NCI-H510A (cell line): ENCODE data around the gene HK1.
"Not testable (repeated sequence)": the region's sequence is repeated elsewhere in the genome, so short reads cannot be mapped to it uniquely, and the experiment has no call there.

Experiments used
- DNase-seq: peaks from one replicate; lab custom pipeline; 2025; lab: John Stamatoyannopoulos, UW

Gene HK1

DNA sequence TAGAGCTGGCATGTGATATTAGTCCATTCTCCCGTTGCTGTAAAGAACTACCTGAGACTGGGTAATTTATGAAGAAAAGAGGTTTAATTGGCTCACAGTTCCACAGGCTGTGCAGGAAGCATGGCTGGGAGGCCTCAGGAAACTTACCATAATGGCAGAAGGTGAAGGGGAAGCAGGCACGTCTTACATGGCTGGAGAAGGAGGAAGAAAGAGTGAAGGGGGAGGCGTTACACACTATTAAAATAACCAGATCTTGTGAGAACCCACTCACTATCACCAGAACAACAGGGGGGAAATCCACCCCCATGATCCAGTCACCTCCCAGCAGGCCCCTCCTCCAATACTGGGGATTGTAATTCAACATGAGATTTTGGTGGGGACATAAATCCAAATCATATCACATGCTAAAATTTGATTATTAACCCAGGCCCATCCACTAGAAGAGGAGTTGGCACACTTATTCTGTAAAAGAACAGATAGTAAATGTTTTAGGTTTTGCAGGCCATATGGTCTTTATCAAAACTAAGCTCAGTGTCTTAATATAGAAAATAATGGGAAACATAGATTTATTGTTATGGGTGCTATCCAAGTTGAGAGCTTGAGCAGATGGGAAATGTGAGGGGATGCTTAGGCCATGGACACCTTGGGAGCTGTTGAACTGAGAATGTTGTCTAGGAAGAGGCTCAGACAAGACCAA, 18.6 kb upstream of the HK1 start:
- DNase-seq: no peak

GRCh38 chr10:69261184-69261583, 17.1 kb upstream of the HK1 start:
- DNase-seq: no peak

DNA sequence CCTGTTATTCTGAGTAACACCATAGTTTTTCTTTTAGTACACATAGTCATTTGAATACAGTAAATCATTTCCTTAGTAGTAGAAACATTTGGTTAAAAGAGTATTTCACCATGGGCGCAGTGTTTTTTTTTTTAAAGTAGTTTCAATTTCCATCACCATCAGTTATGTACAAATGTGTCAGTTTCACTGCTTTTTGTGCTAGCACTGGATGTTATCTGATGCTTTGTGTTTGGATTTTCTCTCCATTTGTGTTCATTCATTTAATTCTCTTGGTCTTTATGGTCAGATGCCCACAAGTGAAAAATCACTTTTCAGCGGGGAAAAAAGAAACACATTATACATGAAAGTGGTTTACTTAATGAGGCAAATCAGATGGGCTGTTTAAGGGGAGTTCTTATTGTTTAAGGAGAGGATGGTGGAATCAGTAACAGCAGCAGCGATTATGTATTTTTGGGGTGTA, 16.0 kb upstream of the HK1 start:
- DNase-seq: no peak

GRCh38 chr10:69265521-69265920, 12.8 kb upstream of the HK1 start:
- DNase-seq: no peak

GRCh38 chr10:69268761-69269416, 9.4 kb upstream of the HK1 start:
- no peak for DNase-seq

DNA sequence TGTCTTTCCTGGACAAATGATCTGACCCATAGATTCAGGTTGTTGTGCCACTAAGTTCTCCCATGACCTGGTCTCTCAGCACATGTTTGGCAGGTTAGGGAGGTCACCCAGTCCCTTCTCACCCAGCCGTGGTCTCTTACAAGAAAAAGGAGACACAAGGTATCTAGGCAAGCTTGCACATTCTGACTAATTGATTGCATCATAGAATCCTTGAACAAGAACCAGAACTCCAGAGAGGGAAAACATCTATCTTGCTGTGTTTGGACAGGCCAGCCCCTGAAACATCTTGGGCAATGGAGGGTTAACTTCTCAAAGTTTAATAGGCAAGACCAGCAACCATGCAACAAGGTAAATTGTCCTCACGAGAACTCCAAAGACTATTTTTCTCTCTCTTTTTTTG, 8.5 kb upstream of the HK1 start:
- no peak for DNase-seq

DNA sequence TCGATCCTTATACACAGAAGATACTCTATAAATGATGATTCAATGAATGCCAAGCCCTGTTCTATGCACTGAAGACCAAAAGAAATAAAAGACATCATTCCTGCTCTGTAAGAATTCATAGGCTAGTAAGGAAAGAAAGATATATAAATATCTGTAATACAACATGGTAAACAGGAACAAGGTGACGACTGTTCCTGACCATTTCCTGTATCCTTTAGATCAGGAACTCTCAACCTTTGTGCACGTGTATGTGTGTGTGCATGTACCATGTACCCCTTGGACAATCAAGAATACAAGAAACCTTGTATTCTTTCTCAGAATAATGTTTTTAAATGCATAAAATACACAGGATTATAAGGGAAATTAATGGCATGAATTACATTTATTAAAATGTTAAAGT, 7.3 kb upstream of the HK1 start:
- no peak for DNase-seq

- DNase-seq: no peak
Observed at GRCh38 chr10:69272624-69273023, 5.7 kb upstream of the HK1 start.

DNA sequence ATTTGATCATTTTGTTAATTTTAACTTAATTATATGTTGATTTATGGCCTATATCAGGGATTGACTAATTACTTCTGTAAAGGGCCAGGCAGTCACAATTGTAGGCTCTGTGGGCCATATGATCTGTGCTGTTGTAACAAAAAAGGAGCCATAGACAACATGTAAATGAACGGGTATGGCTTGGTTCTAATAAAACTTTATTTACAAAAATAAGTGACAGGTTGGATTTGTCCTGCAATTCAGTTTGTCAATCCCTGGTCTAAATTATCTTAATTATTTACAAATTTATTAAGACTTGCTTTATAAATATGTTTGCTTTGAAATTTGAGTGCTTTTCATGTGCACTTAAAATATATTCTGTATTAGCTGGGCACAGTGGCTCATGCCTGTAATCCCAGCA, 2.9 kb upstream of the HK1 start:
- DNase-seq: no peak

DNA sequence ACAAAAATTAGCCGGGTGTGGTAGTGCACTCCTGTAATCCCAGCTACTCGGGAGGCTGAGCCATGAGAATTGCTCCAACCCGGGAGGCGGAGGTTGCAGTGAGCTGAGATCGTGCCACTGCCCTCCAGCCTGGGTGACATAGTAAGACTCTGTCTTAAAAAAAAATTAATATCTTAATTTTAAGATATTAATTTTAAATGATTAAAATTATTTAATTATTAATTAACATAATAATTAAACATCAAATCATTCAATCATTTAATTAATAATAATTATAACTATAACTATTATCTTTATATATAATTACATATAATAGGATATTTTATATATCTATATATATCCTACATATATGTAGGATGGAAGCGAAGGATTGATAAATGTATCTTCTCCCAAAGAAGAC, 1.8 kb upstream of the HK1 start:
- no peak for DNase-seq

DNA sequence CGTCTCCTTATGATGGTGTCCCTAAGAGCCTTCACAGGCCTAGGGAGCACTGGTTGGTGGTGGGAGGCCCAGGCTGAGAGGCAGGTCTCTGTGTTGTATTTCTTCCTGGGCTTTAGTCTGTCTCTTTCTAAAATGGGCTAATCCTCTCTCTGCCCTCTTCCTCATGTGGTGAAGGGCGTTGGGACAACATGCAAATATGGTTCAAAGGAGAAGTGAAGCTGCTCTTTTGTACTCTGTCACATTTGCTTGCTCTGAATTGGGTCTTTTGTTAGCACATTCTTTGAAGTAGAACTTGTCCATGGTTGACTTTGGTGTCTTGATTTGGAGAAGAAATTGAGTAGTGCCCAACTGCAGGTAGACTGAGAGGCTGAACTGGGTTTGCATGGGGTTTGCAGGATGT, 814 bp downstream of the HK1 start:
- DNase-seq: no peak

GRCh38 chr10:69281507-69282413, 3.5 kb downstream of the HK1 start:
- DNase-seq: no peak

DNA sequence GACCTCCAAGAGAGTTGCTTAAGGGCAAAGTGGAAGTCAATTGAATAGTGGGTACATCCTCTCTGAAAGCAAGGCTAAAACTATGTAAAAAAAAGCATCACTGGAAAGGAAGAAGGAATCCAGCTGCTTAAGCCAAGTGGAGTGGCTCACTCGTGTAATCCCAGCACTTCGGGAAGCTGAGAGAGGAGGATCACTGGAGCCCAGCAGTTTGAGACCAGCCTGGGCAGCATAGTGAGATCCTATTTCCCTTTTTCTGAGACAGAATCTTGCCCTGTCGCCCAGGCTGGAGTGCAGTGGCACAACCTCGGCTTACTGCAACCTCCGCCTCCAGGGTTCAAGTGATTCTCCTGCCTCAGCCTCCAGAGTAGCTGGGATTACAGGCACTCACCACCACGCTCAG, 6.1 kb downstream of the HK1 start:
- not testable (repeated sequence) for DNase-seq

DNA sequence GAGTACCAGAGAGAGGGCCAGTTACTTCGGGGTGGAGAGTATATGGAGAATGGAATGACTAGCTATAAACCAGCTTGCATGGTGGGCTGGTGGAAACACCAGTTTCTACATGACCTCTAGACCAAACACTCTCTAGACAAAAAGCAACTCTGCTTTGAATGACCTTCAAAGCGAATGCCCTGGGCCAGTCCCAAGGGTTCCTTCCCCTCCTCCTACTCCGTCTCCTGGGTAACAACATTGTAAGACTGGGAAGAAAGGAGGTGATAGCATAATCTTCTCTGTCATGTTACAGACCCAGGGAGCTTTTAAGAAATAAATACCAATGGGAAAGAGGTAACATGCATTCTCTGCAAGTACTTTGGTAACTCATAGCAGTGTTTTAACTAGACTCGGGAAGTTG, 7.4 kb downstream of the HK1 start:
- DNase-seq: no peak

DNA sequence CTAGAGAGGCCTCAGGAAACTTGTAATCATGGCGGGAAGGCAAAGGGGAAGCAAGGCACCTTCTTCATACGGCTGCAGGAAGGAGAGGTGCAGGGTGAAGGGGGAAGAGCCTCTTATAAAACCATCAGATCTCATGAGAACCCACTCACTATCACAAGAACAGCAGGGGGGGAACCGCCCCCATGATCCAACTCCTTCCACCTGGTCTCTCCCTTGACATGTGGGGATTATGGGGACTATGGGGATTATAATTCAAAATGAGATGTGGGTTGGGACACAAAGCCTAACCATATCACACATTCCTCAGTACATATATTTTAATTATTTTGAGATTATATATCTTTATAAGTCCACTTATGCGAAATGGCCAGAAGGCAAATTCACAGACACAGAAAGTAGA, 8.9 kb downstream of the HK1 start:
- DNase-seq: no peak

- DNase-seq: no peak
Observed at GRCh38 chr10:69290993-69291392, 12.7 kb downstream of the HK1 start.

- DNase-seq: no peak
Observed at GRCh38 chr10:69292459-69292858, 14.2 kb downstream of the HK1 start.

DNA sequence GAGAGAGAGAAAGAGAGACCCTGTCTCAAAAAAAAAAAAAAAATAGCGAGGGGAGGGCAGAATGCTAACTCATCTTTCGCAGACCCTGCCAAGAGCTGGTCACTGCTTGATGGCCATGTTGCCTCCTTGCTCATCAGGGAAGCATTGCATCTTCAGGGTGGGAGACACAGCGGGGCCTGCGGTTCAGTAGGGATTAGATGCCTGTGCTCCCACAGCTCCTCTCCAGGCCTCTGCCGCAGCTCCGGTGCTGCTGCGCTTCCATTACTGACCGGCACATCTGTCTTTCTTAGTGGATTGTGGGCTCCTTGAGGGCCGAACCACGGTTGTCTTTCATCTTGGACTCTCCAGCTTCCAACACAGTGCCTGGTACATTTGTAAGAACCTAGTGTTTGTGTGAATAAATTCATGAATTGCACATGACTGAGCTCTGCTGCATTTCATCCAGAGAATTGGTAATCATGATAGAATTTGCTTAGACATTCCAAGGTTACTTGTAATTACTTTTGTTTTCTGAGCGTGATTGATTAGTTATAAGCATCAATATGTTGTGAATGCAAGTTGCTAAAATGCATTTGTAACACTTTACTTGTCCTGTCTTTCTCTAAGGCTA, 16.8 kb downstream of the HK1 start:
- DNase-seq: no peak

DNA sequence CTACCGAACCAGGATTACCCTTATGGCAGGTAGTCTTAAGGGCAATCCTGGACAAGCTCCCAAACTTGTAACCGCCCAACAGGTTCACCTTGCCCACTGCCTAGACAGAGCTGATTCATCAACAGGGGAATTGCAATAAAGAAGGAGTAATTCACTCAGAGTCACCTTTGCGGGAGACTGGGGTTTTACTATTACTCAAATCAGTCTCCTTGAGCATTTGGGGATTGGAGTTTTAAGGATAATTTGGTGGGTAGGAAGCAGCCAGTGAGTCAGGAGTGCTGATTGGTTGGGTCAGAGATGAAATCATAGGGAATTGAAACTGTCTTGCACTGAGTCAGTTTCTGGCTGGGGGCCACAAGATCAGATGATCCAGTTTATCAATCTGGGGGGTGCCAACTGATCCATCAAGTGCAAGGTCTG, 25.3 kb downstream of the HK1 start:
- no peak for DNase-seq

DNA sequence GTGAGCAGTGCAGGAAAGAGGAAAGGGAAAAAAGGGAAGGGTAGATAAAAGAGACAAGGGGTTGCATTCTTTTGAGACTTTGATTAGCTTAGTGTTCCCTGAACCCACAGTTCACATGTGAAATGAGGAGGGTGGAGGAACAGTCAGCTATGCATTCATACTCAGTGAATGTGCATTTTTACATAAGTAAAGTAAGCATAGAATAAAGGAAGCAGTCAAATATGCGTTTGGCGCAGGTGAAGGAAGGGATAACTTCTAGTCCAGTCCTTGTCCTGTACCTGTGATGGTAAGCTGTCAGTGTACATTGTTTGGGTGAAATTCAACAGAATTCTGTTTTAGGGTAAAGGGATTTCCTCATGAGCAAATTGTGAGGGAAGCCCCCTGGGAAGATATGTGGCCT, 28.1 kb downstream of the HK1 start:
- DNase-seq: no peak

DNA sequence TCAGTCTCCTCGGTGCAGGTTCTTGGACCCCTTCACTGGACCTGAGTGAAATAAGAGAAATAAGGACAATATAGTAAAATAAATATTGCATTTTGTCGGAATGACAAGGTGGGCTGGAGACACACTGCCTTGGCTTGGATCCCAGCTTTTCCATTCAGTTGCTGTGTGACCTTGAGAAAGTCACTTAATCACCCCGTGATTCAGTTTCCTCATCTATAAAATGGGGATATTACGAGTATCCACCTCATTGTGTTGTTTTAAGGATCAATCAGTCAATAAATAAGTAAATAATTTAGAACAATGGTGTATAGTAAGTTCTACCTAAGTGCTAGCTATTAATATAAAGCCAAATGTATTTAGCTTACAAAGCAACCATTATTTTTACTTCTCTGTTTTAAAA, 29.1 kb downstream of the HK1 start:
- DNase-seq: no peak

- not testable (repeated sequence) for DNase-seq
Observed at GRCh38 chr10:69308304-69308703, 30.0 kb downstream of the HK1 start.
